RPMI8226 (cell line): ENCODE measurements around the gene C2CD4D.
"Not testable (repeated sequence)": the region's sequence is repeated elsewhere in the genome, so short reads cannot be mapped to it uniquely, and the experiment has no call there.

Experiments used
- DNase-seq: peaks from one replicate; pipeline ENCODE4 v3.0.0-alpha.2; 2015

The C2CD4D gene

DNA sequence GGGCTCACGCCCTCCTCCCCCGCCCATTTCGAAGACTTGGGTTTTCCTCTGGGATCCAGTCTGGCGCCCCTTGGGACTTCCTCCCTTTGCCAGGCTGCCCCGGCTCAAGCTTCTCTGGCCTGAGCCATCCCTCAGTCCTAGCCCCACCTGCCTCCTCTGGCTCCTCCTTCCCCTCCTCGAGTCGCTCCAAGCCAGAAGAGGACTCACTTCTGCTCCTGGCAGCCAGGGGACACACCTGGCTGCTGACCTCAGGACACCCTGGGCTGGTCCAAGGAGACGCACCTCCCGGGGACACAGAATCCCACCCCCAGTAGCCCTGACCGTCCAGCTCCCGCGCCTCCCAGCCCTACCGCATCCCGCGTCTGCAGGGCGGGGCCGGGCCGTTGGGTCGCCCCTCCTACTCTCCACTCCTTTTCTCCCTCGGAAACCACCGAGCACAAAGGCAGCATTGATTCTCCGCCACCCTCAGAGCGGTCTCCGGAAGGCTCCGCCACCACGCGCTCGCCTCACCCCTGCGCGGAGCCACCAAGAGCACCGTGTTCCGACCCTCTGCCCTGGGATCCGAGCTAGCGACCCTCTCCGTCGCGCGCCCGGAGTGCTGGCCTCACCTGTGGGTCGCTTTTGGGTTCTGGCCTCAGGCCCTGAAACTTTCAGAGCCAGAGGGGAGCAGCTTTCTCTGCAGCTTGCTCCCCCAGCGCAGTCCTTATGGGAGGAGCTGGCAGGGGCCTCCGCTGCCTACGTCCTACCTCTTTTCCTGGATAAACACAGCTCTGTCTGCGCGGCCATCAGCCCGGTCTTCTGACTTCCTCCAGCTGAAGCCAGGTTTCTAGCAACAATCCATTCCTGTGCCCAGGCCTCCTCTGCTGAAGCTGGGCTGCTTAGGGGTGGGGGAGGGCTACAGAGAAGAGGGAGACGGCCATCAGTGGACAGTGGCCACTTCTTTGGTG, at the start of gene C2CD4D:
Gene C2CD4D (minus strand): TSS at position 364 of the 947 bp plus-strand sequence. CDS start 831 bp downstream, outside the sequence.
- peak; percentile 68 for DNase-seq

DNA sequence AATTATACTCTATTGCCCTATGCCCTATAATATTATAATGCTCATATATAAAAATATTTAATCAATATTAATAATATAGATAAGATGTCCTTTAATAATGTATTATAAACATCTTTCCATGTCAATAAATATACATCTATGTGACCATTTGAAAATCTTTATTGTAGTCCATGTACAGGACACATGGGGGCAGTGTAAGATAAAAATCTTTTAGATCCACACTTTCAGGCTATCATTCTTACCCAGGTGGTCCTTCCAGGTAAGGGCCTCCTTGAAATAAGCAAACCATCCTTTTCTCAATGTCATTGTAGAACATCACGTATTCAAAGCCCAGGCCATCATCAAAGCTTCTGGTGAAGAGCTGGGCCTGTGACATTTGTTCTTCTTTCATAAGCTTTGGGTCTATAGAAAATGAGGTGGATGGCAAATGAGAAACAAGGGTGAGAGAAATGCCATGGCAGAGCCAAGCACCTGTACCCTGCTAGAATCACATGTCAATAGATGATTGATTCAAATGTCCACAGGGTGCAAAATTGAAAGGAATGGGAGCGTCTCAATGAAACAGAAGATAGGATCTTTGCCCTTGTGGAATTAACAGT, 49.5 kb upstream of the C2CD4D start:
- peak; percentile 29 for DNase-seq

DNA sequence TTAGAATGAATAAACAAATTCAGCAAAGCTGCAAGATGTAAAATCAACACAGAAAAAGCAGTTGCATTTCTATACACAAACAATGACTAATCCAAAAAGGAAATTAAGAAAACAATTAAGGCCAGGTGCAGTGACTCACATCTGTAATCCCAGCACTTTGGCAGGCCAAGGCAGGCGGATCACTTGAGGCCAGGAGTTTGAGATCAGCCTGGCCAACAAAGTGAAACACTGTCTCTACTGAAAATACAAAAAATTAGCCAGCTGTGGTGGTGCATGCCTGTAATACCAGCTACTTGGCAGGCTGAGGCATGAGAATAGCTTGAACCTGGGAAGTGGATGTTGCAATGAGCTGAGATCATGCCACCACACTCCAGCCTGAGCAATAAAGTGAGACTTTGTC, 47.4 kb upstream of the C2CD4D start:
- no peak for DNase-seq

DNA sequence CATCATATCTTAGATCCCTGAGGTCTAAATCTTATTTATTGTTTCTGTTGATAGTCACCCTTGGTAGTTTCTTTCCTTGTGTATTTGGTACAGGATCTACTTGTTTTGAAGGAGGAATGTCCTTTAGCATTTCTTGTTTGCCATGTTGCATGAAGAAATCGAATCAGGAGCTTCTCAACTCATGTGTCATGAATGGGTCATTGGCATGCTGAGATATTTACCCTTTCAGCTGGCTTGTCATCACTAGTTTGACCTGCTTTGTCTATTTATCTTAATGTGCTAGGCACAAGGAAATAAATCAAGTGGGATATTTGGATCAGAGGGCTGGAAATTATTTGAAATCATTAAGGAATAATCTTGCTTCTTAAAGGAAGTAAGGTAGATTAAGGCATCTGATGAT, 45.9 kb upstream of the C2CD4D start:
- no peak for DNase-seq

DNA sequence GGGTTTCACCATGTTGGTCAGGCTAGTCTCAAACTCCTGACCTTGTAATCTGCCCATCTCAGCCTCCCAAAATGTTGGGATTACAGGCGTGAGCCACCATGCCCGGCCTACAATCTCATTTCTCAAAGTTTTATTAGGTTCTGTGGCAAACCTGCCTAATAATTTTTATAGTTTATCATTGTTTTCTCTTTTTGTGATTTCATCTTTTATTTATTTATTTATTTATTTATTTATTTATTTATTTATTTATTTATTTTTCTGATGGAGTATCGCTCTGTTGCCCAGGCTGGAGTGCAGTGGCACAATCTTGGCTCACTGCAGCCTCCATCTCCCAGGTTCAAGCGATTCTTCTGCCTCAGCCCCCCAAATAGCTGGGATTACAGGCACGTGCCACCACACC, 45.3 kb upstream of the C2CD4D start:
- not testable (repeated sequence) for DNase-seq

DNA sequence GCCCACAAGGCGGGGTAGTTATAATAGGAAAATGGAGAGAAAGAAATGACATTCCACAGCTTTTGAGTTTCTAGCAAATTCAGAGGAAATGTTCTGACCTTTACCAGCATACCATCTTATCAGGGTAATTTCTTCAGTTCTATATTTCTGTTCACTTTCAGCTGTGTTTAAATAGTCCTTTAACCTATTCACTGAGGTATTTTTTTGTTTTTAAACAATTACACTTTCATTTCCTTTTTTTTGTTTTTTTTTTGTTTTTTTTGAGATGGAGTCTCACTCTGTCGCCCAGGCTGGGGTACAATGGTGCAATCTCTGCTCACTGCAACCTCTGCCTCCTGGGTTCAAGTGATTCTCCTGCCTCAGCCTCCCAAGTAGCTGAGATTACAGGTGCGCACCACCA, 44.8 kb upstream of the C2CD4D start:
- not testable (repeated sequence) for DNase-seq

DNA sequence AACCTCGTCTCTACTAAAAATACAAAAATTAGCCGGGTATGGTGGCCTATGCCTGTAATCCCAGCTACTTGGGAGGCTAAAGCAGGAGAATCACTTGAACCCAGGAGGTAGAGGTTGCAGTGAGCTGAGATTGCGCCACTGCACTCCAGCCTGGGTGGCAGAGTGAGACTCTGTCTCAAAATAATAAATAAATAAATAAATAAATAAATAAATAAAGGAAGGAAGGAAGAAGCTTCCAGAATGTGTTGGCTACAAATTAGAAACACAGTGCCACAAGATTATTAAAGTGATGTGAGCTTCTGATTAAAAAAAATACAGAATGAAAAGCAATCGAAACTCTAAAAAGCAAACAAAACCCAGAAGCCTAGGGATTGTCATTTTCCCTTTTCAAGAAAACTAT, 44.3 kb upstream of the C2CD4D start:
- DNase-seq, result not testable (repeated sequence)

DNA sequence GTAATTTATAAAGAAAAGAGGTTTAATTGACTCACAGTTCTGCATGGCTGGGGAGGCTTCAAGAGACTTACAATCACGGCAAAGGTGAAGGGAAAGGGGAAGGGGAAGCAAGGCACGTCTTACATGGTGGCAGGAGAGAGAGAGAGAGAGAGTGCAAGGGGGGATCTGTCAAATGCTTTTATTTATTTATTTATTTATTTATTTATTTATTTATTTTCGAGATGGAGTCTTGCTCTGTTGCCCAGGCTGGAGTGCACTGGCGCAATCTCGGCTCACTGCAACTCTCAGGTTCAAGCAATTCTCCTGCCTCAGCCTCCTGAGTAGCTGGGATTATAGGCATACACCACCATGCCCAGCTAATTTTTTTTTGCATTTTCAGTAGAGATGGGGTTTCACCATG, 43.3 kb upstream of the C2CD4D start:
- DNase-seq, result not testable (repeated sequence)

DNA sequence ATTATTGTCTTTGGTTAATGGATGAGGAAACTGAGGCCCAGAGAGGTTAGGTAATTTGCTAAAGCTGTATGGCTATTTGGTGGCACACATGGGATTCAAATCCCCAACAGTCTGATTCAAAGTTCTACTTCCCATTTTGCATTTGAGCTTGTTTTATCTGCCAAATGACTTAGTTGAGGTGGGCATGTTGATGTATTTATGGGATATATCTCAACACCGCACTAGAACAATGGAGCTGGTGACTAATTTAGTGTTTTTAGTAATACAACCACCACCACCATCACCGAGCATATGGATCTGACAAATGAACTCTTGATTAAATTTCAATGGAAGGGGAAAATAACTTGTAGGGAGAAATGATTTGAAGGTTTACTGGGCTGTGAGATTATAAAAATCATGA, 42.8 kb upstream of the C2CD4D start:
- DNase-seq, result no peak

DNA sequence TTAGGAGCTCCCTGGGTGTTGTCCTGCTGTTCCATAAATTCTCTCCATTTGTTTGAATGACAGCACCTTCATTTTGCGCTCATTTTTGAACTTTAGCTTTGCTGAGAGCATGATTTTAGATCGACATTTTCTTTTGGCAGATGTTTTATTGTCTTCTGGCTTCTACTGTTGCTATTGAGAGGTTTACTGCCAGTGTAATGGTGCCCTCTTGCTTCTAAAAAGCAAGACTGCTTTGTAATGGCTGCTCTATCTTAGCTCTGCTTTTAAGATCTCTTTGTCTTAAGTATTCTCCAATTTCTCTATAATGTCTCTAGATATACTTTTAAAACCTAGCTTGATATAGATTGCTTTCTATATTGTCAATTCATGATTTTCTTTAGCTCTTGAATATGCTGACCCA, 41.9 kb upstream of the C2CD4D start:
- no peak for DNase-seq

DNA sequence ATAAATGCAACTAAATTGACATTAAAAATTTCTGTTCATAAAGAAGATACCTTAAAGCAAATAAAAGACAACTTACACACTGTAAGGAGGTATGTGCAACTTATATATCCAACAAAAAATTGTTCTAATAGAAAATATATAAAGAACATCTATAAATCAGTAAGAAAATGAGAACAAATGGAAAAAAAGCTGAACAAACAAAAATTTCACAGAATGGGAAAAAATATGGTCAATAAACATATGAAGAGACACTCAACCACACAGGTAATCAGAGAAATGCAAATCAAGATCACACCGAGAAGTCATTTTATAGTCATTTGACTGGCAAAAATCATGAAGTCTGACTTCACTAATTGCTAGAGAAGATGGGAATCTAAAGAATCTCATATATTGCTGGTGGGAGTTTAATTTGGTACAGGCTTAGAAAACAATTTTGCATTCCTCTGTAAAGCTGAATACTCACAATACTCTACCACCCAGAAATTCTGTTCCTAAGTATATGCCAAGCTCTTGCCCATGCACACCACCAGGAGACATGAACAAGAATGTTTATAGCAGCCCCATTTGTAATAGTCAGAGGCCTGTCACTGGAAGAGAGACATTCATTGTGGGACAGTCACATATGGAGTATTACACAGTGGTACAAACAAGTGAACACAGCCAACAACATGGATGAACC, 35.9 kb upstream of the C2CD4D start:
- no peak for DNase-seq

DNA sequence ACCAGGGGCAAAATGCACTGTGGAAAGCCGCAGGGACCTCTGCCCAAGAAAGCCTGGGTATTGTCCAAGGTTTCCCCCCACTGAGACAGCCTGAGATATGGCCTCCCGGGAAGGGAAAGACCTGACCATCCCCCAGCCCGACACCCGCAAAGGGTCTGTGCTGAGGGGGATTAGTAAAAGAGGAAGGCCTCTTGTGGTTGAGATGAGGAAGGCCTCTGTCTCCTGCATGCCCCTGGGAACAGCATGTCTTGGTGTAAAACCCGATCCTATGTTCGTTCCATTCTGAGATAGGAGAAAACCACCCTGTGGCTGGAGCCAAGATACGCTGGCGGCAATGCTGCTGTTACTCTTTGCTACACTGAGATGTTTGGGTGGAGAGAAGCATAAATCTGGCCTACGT, 33.2 kb upstream of the C2CD4D start:
- not testable (repeated sequence) for DNase-seq

DNA sequence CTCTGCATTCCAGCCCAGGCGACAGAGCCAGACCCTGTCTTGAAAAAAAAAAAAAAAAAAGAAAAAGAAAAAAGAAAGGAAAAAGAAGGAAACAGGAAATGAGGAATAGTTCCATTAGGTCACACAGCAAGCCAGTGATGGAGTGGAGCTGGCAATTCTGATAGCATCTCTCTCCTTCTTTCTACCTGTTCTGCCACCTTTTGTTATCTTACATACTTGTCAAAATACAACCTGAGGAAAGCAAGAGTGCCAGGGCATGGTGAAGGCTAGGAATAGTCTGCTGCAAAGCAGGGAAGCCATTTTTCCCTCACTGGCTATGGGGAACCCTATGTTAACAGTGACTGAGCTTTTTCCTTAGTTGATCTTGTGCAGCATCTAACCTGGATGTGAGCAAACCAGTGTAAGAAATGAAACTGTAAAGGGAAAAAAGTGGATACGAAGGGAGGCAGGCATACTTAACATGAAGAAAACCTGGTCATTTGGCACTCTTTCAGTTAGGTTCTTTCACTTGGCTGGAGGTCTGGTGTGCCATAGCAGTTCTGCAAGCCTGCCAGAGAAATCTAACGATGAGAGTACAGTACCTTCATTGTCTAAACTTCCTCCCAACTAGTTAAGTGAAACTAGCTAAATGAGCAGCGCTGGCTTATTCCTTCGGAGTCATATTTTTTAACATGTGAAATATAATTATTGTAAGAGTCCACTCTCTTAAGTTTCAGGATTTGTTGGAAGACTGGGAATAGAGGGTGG, 31.8 kb upstream of the C2CD4D start:
- no peak for DNase-seq

DNA sequence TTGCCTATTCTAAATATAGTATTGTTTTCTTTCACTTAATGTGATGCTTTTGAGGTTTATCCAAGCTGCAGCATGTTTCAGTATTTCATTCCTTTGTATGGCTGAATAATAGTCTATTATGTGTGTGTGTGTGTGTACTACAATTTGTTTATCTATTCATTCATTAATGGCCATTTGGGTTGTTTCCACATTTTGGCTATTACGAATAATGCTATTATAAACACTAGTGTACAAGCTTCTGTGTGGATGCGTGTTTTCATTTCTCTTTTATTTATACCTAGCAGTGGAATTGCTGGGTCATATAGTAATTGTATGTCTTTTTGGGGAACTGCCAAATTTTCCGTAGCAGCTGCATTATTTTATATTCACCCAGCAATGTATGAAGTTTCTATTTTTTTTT, 28.9 kb upstream of the C2CD4D start:
- no peak for DNase-seq

DNA sequence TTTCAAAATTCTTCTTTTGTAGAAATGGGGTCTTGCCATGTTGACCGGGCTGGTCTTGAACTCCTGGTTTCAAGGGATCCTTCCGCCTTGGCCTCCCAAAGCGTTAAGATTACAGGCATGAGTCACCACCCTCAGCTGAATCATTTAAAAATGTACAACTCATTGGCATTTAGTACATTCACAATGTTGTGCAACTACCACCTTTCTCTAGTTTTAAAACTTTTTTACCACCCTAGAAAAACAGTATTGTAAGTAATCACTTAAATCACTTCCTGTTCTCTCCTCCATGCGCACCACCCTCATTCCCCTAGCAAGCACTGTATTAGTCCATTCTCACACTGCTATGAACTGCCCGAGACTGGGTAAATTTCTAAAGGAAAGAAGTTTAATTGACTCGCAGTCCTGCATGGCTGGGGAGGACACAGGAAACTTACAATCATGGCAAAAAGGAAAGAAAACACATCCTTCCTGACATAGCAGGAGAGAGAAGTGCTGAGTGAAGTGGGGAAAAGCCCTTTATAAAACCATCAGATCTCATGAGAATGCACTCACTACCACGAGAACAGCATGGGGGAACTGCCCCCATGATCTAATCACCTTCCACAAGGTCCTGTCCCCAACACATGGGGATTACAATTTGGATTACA, 28.3 kb upstream of the C2CD4D start:
- DNase-seq, result no peak

DNA sequence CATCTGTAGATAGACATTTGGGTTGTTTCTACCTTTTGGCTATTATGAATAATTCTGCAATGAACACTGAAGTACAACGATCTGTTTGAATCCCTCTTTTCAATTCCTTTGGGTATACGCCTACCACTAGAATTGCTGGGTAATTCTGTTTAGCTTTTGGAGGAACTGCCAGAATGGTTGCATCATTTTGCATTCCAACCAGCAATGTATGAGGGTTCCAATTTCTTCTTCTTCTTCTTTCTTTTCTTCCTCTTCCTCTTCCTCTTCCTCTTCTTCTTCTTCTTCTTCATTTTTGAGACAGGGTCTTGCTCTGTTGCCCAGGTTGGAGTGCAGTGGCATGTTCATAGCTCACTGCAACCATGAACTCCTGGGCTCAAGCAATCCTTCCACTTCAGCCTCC, 27.7 kb upstream of the C2CD4D start:
- DNase-seq, result no peak

DNA sequence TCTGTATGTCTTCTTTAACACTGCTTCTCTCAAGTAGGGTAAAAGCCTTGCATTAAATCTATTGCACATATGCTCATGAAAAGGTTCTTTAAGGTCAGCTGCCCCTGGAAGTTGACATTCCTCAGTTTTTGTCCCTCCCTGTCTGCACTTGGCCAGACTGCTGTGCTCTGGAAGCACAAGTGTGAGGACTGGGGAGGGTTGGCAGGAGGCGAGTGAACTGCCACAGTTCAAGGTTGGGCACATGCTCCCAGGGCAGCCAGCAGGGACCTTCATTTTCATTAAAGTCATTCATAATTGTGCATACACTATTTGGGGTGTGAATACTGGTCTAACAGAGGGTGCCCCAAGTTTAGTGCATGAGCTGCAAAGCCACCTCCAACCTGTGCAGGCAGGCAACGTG, 24.8 kb upstream of the C2CD4D start:
- no peak for DNase-seq

DNA sequence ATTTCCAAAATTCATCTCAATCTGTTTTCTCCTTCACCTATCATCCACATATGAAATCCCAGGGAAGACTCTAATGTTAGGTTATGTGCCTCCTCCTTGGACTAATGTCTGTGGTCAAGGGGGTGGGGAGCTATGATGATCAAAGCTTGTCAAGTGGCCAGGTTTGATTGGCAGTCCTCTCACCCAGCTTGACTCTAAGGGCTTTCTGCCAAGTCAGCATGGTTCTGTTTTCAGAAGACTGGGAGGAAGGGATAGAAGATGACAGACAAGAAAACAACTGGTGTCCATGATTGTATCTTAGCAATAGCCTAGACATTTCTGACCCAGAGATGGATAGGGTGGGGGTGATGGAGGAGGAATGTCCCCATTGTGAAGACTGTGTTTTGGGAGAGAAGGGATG, 23.0 kb upstream of the C2CD4D start:
- peak; percentile 51 for DNase-seq

DNA sequence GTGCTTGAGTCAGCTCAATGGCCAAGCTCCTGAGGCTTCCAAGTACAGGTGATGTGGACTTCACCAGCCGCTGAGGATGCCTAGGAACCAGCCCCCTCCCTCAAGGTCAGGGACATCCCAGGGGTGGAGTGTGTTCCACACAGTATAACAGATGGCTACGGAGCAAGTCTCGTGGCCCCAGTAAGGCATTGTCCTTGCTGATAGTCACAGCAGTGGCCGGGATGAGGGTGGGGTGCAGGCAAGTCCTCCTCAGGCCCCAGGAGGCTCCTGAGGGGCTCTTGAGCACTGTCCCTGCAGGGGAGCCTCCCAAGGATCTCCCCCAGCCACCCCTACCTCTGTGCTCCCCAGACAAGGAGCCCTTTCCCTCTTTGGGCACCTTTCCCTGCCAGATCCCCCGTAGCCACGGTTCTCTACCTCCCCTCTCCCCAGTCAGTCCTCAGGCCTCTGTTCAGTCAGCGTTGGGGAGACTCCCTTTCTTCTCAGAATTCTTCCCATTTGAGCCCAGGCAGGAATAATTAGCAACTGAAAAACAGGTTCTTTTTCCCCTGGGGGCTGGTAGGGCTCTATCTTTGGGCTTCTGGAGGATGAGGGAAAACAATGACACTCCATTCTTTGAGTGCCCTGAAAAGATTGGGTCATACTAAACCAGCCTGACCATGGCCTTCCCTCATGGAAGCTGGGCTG, 21.0 kb upstream of the C2CD4D start:
- no peak for DNase-seq

DNA sequence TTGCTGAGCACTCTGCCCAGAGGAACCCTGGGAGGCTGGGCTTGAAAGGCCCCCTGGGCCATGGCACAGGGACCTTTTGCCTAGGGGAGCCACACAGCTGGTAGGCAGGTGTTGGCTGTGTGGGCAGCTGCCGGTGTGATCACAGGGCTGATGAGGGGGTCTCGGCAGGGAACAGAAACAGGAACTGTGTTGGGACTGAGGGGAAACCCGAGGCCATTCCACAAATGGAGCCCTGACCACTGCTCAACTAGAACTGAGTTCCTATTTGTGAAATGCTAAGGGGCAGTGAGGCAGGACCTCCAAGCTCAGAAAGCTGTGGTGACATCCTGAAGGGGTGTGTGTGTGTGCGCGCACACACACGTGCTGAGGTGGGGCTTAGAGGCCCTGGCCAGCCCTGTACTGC, 20.3 kb upstream of the C2CD4D start:
- DNase-seq, result no peak

DNA sequence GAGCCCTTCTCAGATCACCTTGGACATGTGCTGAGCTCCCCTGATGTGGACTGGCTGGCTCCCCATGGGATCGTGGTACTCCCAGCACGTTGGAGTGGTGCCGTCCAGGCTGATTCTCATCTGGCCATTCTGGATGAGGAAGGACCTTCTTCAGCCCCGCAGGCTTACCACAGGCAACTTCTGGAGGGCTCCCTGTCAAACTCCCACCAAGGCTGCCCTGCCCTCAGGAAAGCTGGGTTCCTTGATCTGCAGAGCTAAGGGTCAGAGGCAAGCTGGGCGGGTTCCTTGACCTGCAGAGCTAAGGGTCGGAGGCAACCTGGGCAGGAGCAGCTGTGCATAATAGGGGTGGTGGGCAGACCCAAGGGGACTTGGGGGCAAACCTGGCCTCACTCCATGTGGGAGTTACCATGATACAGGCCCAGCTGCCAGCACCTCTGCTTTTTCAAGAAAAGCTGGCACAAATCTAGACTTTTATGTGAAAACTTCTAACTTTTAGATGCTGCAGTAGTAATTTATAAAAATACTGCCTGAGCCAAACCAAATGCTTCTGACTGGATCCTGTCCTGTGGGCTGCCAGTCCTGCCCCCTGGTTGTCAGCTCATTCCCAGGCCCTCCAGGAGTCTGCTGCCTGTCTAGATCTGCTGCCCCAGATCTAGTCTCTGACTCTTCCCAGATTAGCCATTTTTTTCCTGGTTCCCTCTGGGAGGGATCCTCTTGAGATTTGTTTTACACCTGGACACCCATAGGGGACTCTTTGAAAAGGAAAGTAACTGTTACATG, 19.5 kb upstream of the C2CD4D start:
- DNase-seq, result no peak
